Activated T-cell treated with anti-CD3 and anti-CD28 coated beads, Interleukin-2, amount 50 U/mL, for 48 hours (primary cell): ENCODE data around the gene CHAF1B.
"Not testable (repeated sequence)": the region's sequence is repeated elsewhere in the genome, so short reads cannot be mapped to it uniquely, and the experiment has no call there.

Source experiments
- DNase-seq, 2 experiments: peaks; one replicate each; pipeline ENCODE4 v3.0.0-alpha.2; 2020

Gene CHAF1B

GRCh38 chr21:36388835-36389234 is 3.6 kb downstream of the CHAF1B start:
- no peak for DNase-seq

DNA sequence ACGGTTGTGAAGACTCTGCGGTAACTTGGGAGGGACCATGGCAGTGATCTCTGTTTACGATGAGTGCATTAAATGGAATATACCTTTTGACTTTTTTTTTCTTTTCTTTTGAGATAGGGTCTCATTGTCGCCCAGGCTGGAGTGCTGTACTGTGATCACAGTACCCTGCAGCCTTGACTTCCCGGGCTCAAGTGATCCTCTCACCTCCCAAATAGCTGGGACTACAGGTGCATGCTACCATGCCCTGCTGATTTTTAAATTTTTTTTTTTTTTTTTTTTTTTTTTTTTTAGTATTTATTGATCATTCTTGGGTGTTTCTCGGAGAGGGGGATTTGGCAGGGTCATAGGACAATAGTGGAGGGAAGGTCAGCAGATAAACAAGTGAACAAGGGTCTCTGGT is 6.5 kb downstream of the CHAF1B start:
- DNase-seq: not testable (repeated sequence)

DNA sequence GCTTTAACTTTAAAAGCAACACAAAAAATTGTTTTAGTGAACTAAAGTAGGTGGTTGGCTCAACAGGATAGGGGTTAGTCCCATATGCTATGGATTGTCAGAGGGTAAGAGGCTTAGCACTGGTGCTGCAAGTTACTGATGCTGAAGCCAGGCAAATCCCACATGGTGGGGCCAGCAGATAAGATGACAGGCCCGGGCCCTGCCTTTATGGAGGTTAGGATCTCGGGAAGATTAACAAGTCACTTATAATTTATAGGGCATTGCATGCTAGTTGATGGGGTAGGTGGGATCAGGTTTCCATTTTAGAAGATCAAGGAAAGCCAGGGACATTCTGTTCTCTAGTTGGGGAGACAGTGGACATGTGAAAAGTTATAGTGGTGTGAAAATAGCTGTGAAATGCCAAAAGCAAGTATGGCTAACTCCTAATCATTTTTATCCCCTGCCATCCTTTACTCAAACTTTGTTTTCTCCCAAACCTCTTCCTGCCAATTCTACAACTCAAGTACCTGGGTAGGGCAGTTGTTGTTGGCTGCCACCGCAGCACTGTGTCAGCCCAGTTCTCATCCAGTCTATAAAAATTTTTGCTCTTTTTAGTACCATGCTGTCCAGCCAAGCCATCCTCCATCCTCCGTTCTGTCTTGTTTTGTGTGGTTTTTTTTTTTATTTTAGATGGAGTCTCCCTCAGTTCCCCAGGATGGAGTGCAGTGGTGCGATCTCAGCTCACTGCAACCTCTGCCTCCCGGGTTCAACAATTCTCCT is 10.3 kb downstream of the CHAF1B start:
- no peak for DNase-seq

GRCh38 chr21:36396325-36396724 is 11.1 kb downstream of the CHAF1B start:
- DNase-seq: no peak

- no peak for DNase-seq
Observed at GRCh38 chr21:36396971-36397370, 11.8 kb downstream of the CHAF1B start.

DNA sequence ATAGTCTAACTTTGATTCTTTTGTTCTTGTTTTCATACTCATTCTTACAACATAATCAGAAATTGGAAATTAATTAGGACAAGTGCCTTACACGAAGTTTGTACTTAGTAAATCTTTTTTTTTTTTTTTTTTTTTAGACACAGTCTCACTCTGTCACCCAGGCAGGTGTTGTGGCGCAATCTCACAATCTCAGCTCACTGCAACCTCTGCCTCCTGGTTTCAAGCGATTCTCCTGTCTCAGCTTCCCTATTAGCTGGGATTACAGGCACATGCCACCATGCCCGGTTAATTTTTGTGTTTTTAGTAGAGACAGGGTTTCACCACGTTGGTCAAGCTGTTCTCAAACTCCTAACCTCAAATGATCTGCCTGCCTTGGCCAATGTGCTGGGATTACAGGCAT is 12.4 kb downstream of the CHAF1B start:
- no peak for DNase-seq

GRCh38 chr21:36399736-36400135 is 14.5 kb downstream of the CHAF1B start:
- not testable (repeated sequence) for DNase-seq

- DNase-seq: no peak
Observed at GRCh38 chr21:36400719-36401118, 15.5 kb downstream of the CHAF1B start.

- no peak for DNase-seq
Observed at GRCh38 chr21:36402339-36402738, 17.1 kb downstream of the CHAF1B start.

- no peak for DNase-seq
Observed at GRCh38 chr21:36403713-36404112, 18.5 kb downstream of the CHAF1B start.

- DNase-seq: no peak
Observed at GRCh38 chr21:36408568-36408967, 23.4 kb downstream of the CHAF1B start.

DNA sequence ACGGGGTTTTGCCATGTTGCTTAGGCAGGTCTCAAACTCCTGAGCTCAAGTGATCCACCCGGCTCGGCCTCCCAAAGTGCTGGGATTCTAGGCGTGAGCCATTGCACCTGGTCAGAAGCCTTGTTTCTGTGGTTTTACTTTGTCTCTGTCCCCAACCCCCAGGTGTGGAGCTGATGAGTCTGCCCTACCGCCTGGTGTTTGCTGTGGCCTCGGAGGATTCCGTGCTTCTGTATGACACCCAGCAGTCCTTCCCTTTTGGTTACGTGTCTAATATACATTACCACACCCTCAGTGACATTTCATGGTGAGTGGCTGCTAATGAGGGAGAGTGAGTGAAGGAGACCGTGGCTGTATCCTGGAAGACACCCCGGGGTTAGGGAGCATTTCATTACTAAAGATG is 26.1 kb downstream of the CHAF1B start:
- no peak for DNase-seq

- DNase-seq: no peak
Observed at GRCh38 chr21:36412916-36413315, 27.7 kb downstream of the CHAF1B start.

DNA sequence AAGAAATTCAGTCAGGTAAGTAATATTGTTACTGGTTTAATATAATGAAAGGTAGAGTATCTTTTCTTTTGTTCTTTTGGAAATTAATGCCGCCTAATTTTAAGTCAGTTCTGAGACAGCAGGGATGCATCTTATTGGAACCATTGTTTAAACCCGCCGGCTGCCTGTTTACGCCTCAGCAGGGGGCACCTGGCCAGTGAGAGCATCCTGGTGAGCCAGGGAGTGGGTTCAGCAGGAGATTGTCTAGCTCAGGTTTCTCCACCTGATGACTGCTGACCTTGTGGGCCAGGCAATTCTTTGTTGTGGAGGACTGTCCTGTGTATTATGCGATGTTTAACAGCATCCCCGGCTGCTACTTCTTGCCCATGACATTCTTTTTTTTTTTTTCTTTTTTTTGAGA is 30.2 kb downstream of the CHAF1B start:
- no peak for DNase-seq

GRCh38 chr21:36419241-36419640 is 34.0 kb downstream of the CHAF1B start:
- DNase-seq: no peak

- DNase-seq: peak; percentile 62 to 70
Observed at GRCh38 chr21:36419996-36420395, 34.8 kb downstream of the CHAF1B start.

GRCh38 chr21:36420571-36421339 is 35.6 kb downstream of the CHAF1B start:
- no peak for DNase-seq

DNA sequence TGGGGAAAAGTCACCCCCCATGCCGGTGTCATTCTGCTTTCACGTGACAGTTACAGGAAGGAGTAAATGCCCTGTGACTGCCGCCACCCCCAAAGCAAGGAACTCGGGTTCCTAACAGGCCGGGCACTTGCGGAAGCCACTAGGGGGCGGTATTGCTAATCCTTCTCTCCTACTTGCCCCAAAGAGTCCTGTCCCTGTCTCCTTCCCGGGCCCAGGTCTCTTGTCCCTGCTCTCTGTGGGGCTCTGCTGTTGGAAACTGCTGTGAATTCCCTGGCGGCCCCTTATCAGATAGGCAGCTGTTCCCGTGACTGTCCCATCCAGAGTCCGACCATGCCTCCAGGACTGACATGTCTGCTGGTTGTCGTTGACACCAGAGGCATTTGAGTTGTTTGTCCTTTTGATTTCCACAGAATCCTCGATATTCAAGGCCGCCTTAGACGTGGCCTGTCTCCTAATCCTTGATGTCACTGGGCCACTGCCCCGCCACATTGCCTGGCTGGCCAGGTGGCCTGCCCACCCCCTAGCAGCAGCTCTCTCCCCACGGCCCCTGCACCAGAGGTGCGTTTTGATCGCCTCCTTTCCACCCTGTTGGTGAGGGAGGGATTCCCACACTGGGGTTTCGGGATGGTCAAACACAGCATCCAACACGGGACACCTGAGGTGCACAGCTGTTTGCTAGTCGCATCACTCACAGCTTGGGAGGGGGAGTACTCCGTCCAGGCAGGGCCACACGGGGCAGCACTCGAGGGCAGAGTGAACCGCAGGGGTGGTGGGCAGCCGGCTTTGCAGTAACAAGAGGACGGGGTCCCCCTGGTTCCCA is 37.3 kb downstream of the CHAF1B start:
- DNase-seq: peak; percentile 65 to 68

DNA sequence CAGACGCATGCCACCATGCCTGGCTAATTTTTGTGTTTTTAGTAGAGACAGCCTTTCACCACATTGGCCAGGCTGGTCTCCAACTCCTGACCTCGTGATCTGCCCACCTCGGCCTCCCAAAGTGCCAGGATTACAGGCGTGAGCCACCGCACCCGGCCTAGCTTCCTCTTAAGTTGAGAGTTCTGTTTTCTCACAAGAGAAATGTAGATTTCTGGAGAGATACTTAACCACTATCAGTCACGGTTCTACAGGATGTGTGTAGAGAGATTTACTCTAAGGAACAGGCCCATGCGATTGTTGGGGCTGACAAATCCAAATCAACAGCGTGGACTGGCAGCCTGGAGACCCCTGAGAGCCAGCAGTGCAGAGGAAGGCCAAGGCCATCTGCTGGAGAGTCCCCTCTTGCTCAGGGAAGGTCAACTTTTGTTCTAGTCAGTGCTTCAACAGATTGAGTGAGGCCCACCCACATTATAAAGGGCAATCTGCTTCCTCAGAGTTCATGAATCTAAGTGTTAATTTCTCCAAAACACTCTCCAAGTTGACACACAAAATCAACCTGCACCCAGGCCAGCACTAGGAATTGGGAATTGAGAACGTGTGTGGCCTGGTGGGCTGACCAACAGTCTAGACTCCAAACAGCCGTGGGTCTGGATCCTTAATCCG is 38.7 kb downstream of the CHAF1B start:
- no peak for DNase-seq

- no peak for DNase-seq
Observed at GRCh38 chr21:36424592-36424991, 39.4 kb downstream of the CHAF1B start.

DNA sequence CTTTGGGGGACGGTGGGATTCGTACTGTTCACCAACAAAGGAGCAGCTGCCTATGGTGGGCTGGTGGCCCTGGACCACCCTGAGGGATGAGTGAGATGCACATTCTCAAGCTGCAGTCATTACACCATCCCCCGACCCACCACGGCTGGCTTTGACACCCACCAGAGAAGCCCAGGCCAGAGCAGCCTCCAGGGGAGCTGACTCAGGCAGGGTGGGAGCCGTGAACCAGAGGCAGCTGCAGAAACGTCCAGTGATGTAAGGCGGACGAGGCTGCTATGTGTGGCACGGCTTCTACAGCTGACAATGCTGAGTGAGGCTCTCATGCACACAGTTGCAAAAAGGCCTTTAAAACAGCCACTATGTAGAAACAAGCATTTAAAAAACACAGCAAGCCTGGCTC is 40.1 kb downstream of the CHAF1B start:
- DNase-seq: no peak

GRCh38 chr21:36427502-36427901 is 42.3 kb downstream of the CHAF1B start:
- no peak for DNase-seq
